Stomach smooth muscle (tissue), 2 donors: Measurements from ENCODE around the gene OR2M3.

Experiments used
- H3K27ac ChIP-seq: one replicate; pipeline ENCODE4 v1.7.0; 2013; ENCODE audit warnings: mild to moderate bottlenecking, low read length, inconsistent platforms
- H3K27me3 ChIP-seq, 2 donors: one replicate each; pipeline ENCODE4 v1.7.0; 2013; ENCODE audit warnings: low read length in 2 of 2; ENCODE audit not compliant: insufficient read depth in 2 of 2, control insufficient read depth in 1 of 2
- H3K36me3 ChIP-seq, 2 donors: one replicate each; pipeline ENCODE4 v1.7.0; 2013; ENCODE audit warnings: low read length in 2 of 2; ENCODE audit not compliant: control insufficient read depth in 2 of 2, insufficient read depth in 2 of 2
- H3K4me1 ChIP-seq: one replicate; pipeline ENCODE4 v1.7.0; 2013; ENCODE audit warnings: low read length; ENCODE audit not compliant: control insufficient read depth, insufficient read depth
- H3K4me3 ChIP-seq, 2 donors: one replicate each; pipeline ENCODE4 v1.7.0; 2013; ENCODE audit warnings: low read length in 2 of 2
- H3K9ac ChIP-seq, 2 donors: one replicate each; pipeline ENCODE4 v1.7.0; 2013; ENCODE audit warnings: low read length in 2 of 2, mild to moderate bottlenecking in 1 of 2
- H3K9me3 ChIP-seq, 2 donors: one replicate each; pipeline ENCODE4 v1.7.0; 2013; ENCODE audit warnings: low read length in 2 of 2; ENCODE audit not compliant: control insufficient read depth in 2 of 2
- donor health status: healthy.
- donor health status: Pancreatic carcinoma.

OR2M3 gene

GRCh38 chr1:248196965-248197364 is at the start of gene OR2M3:
OR2M3 (plus strand) TSS chr1:248197265; CDS start chr1:248203068, 5,803 bp downstream.
- peaks cover 0 to 5% of the 10 kb centered on the region in 2 donors for H3K9me3 ChIP-seq
- H3K9ac ChIP-seq, result no peak within 1 kb of the TSS
- no peak within 1 kb of the TSS for H3K4me3 ChIP-seq
- no peak within 1 kb of the TSS for H3K27ac ChIP-seq
- no peaks in the 10 kb centered on the region for H3K4me1 ChIP-seq
- no peaks in the 10 kb centered on the region for H3K27me3 ChIP-seq
- no peaks in the 10 kb centered on the region for H3K36me3 ChIP-seq

- Histone ChIP-seq H3K27me3 (no peaks in the 10 kb centered on the region), H3K9me3 (peaks cover 0 to 5% of the 10 kb centered on the region in 2 donors), H3K4me3 (no peak overlapping the region), H3K27ac (no peak overlapping the region), H3K9ac (no peak overlapping the region), H3K36me3 (no peaks in the 10 kb centered on the region), H3K4me1 (no peaks in the 10 kb centered on the region)
Measured at GRCh38 chr1:248152056-248152827, 44.8 kb upstream of the OR2M3 start.

- Histone ChIP-seq H3K4me1 (no peaks in the 10 kb centered on the region), H3K36me3 (no peaks in the 10 kb centered on the region), H3K27me3 (no peaks in the 10 kb centered on the region), H3K9me3 (peaks cover 0 to 2% of the 10 kb centered on the region in 2 donors), H3K9ac (no peak overlapping the region), H3K27ac (no peak overlapping the region), H3K4me3 (no peak overlapping the region)
Measured at GRCh38 chr1:248155927-248156326, 41.1 kb upstream of the OR2M3 start.

- no peak overlapping the region for H3K27ac ChIP-seq
- peaks cover 0 to 2% of the 10 kb centered on the region in 2 donors for H3K9me3 ChIP-seq
- no peaks in the 10 kb centered on the region for H3K27me3 ChIP-seq
- H3K36me3 ChIP-seq, result no peaks in the 10 kb centered on the region
- H3K9ac ChIP-seq, result no peak overlapping the region
- H3K4me3 ChIP-seq, result no peak overlapping the region
- no peaks in the 10 kb centered on the region for H3K4me1 ChIP-seq
Measured at GRCh38 chr1:248158758-248159157, 38.3 kb upstream of the OR2M3 start.

GRCh38 chr1:248164031-248164430 is 33.0 kb upstream of the OR2M3 start:
- Histone ChIP-seq H3K27ac (no peak overlapping the region), H3K9ac (no peak overlapping the region), H3K27me3 (no peaks in the 10 kb centered on the region), H3K9me3 (peaks cover 2 to 3% of the 10 kb centered on the region in 2 donors), H3K36me3 (no peaks in the 10 kb centered on the region), H3K4me1 (no peaks in the 10 kb centered on the region), H3K4me3 (no peak overlapping the region)

GRCh38 chr1:248165186-248165585 is 31.9 kb upstream of the OR2M3 start:
- no peaks in the 10 kb centered on the region for H3K4me1 ChIP-seq
- H3K9me3 ChIP-seq, result peaks cover 0 to 3% of the 10 kb centered on the region in 2 donors
- no peaks in the 10 kb centered on the region for H3K36me3 ChIP-seq
- no peaks in the 10 kb centered on the region for H3K27me3 ChIP-seq
- no peak overlapping the region for H3K4me3 ChIP-seq
- no peak overlapping the region for H3K27ac ChIP-seq
- no peak overlapping the region for H3K9ac ChIP-seq

- no peaks in the 10 kb centered on the region for H3K4me1 ChIP-seq
- no peak within 1 kb of the TSS for H3K4me3 ChIP-seq
- H3K36me3 ChIP-seq, result no peaks in the 10 kb centered on the region
- no peaks in the 10 kb centered on the region for H3K27me3 ChIP-seq
- no peaks in the 10 kb centered on the region for H3K9me3 ChIP-seq
- no peak within 1 kb of the TSS for H3K9ac ChIP-seq
- no peak within 1 kb of the TSS for H3K27ac ChIP-seq
Measured at GRCh38 chr1:248174521-248174920, 22.5 kb upstream of the OR2M3 start, which contains the start of gene OR2M2. OR2M2 (plus strand) TSS chr1:248174821; CDS start chr1:248179986, 5,165 bp downstream.

- no peaks in the 10 kb centered on the region for H3K27me3 ChIP-seq
- H3K36me3 ChIP-seq, result no peaks in the 10 kb centered on the region
- no peak overlapping the region for H3K9ac ChIP-seq
- H3K4me3 ChIP-seq, result no peak overlapping the region
- H3K27ac ChIP-seq, result no peak overlapping the region
- no peaks in the 10 kb centered on the region for H3K9me3 ChIP-seq
- H3K4me1 ChIP-seq, result no peaks in the 10 kb centered on the region
Measured at GRCh38 chr1:248183996-248184395, 13.1 kb upstream of the OR2M3 start.

GRCh38 chr1:248187363-248187762 is 9.7 kb upstream of the OR2M3 start:
- Histone ChIP-seq H3K27ac (no peak overlapping the region), H3K27me3 (no peaks in the 10 kb centered on the region), H3K4me3 (no peak overlapping the region), H3K36me3 (no peaks in the 10 kb centered on the region), H3K4me1 (no peaks in the 10 kb centered on the region), H3K9ac (no peak overlapping the region), H3K9me3 (no peaks in the 10 kb centered on the region)

- Histone ChIP-seq H3K4me3 (no peak overlapping the region), H3K9ac (no peak overlapping the region), H3K27me3 (no peaks in the 10 kb centered on the region), H3K4me1 (no peaks in the 10 kb centered on the region), H3K27ac (no peak overlapping the region), H3K9me3 (no peaks in the 10 kb centered on the region), H3K36me3 (no peaks in the 10 kb centered on the region)
Measured at GRCh38 chr1:248189026-248189425, 8.0 kb upstream of the OR2M3 start.

GRCh38 chr1:248194117-248194516 is 2.9 kb upstream of the OR2M3 start:
- no peaks in the 10 kb centered on the region for H3K4me1 ChIP-seq
- H3K9ac ChIP-seq, result no peak overlapping the region
- H3K27ac ChIP-seq, result no peak overlapping the region
- no peaks in the 10 kb centered on the region for H3K36me3 ChIP-seq
- no peaks in the 10 kb centered on the region for H3K27me3 ChIP-seq
- peaks cover 0 to 5% of the 10 kb centered on the region in 2 donors for H3K9me3 ChIP-seq
- H3K4me3 ChIP-seq, result no peak overlapping the region
